Measurements from ENCODE around the gene UBAC2.

GRCh38 chr13:99173606-99174005 lies 27.0 kb upstream of the UBAC2 start:
- no peak for TF ChIP-seq RARB (CRISPR knock-in tag; IDR thresholded peaks at IDR 0.05)
- TF ChIP-seq, protein P1, sequence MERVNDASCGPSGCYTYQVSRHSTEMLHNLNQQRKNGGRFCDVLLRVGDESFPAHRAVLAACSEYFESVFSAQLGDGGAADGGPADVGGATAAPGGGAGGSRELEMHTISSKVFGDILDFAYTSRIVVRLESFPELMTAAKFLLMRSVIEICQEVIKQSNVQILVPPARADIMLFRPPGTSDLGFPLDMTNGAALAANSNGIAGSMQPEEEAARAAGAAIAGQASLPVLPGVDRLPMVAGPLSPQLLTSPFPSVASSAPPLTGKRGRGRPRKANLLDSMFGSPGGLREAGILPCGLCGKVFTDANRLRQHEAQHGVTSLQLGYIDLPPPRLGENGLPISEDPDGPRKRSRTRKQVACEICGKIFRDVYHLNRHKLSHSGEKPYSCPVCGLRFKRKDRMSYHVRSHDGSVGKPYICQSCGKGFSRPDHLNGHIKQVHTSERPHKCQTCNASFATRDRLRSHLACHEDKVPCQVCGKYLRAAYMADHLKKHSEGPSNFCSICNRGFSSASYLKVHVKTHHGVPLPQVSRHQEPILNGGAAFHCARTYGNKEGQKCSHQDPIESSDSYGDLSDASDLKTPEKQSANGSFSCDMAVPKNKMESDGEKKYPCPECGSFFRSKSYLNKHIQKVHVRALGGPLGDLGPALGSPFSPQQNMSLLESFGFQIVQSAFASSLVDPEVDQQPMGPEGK (CRISPR knock-in tag; IDR thresholded peaks at IDR 0.05; ENCODE audit: borderline replicate concordance), result no peak
- TF ChIP-seq ESRRG (CRISPR knock-in tag; IDR thresholded peaks at IDR 0.05), result no peak
- TF ChIP-seq BACH2 (CRISPR knock-in tag; IDR thresholded peaks at IDR 0.05; ENCODE audit: borderline replicate concordance), result no peak
- TF ChIP-seq ISL1 (CRISPR knock-in tag; IDR thresholded peaks at IDR 0.05), result no peak
- TF ChIP-seq TOX (CRISPR knock-in tag; IDR thresholded peaks at IDR 0.05; ENCODE audit: borderline replicate concordance), result no peak
- TF ChIP-seq CSDC2 (CRISPR knock-in tag; IDR thresholded peaks at IDR 0.05), result no peak
- TF ChIP-seq ZC3H10 (CRISPR knock-in tag; IDR thresholded peaks at IDR 0.05), result no peak
